PC-9 (cell line): ENCODE data around the gene UGT1A3. TPM values are rescaled to one million over a fixed set of nuclear protein-coding genes. Genes with fewer than 3 reads are reported as not detected.

Source experiments
- BruUV-seq: library from RNA; stranded (reverse); fragments of 400-500 nt; replicated peaks from 2 replicates; lab custom pipeline; 2021; lab: Mats Ljungman, UMichigan
- CTCF ChIA-PET: fragments of 300-600 bp; sonication (Branson Sonifier 250); formaldehyde crosslinking; loops from one replicate; lab custom pipeline; 2022; ENCODE audit warnings: antibody characterized with exemption; lab: Charles Lee
- POLR2A ChIA-PET: fragments of 300-600 bp; sonication (Branson Sonifier 250); formaldehyde crosslinking; loops from one replicate; lab custom pipeline; 2022; ENCODE audit warnings: antibody characterized with exemption; ENCODE audit not compliant: unreplicated experiment; lab: Charles Lee
- DNase-seq, 2 experiments: peaks; one replicate each; pipeline versions ENCODE4 v3.0.0 to v3.0.0-alpha.2; 2015 to 2022; ENCODE audit warnings: mixed read lengths in 1 of 2
- H2AFZ ChIP-seq: fragments of 200-600 bp; sonication (generic); 2 replicates; pipeline ENCODE4 v1.8.1; 2017; ENCODE audit warnings: antibody characterized with exemption
- H3F3A ChIP-seq: fragments of 200-600 bp; sonication (generic); 2 replicates; pipeline ENCODE4 v1.8.1; 2017; ENCODE audit warnings: antibody characterized with exemption, mild to moderate bottlenecking, low read depth; ENCODE audit not compliant: insufficient read depth
- H3K27ac ChIP-seq: fragments of 200-600 bp; sonication (generic); 2 replicates; pipeline ENCODE4 v1.6.1; 2016; ENCODE audit warnings: mixed run types
- H3K27me3 ChIP-seq: fragments of 200-600 bp; sonication (generic); 2 replicates; pipeline ENCODE4 v1.6.1; 2016; ENCODE audit warnings: low read depth, mixed run types; ENCODE audit not compliant: insufficient read depth
- H3K36me3 ChIP-seq: fragments of 200-600 bp; sonication (generic); 2 replicates; pipeline ENCODE4 v1.6.1; 2016; ENCODE audit warnings: low read depth, mixed run types
- H3K4me1 ChIP-seq: fragments of 200-600 bp; sonication (generic); replicated peaks from 2 replicates; pipeline ENCODE4 v1.6.1; 2016; ENCODE audit warnings: mixed run types; ENCODE audit not compliant: insufficient read depth
- H3K4me2 ChIP-seq: fragments of 200-600 bp; sonication (generic); 2 replicates; pipeline ENCODE4 v1.6.1; 2017; ENCODE audit warnings: mixed run types
- H3K4me3 ChIP-seq: fragments of 200-600 bp; sonication (generic); 2 replicates; pipeline ENCODE4 v1.6.1; 2016; ENCODE audit warnings: mixed run types
- H3K79me2 ChIP-seq: fragments of 200-600 bp; sonication (generic); 2 replicates; pipeline ENCODE4 v1.6.1; 2017; ENCODE audit warnings: low read depth, mixed run types
- H3K9me2 ChIP-seq: fragments of 200-600 bp; sonication (generic); 2 replicates; pipeline ENCODE4 v1.8.1; 2017; ENCODE audit warnings: mild to moderate bottlenecking; ENCODE audit not compliant: insufficient read depth
- H3K9me3 ChIP-seq: fragments of 200-600 bp; sonication (generic); 2 replicates; pipeline ENCODE4 v1.8.1; 2016; ENCODE audit warnings: low read depth; ENCODE audit not compliant: insufficient read depth
- H4K20me1 ChIP-seq: fragments of 200-600 bp; sonication (generic); 2 replicates; pipeline ENCODE4 v1.8.1; 2017; ENCODE audit not compliant: insufficient read depth
- EZH2 ChIP-seq: fragments of 200-600 bp; sonication (generic); IDR thresholded peaks from 2 replicates; pipeline ENCODE4 v1.8.0; 2017; ENCODE audit warnings: antibody characterized with exemption, low read depth
- intact Hi-C: fragments of 100-400 bp; cut with micrococcal nuclease; formaldehyde crosslinking; loops from one replicate; pipeline ENCODE4 v1.10.0; 2022; ENCODE audit not compliant: unreplicated experiment
- total RNA-seq: library from RNA; stranded (reverse); gene quantifications from 2 replicates; pipeline ENCODE4 v1.2.3, GENCODE V29; 2021
- TF ChIP-seq, protein P1 (sequence below): fragments of 200-600 bp; sonication (generic); conservative IDR thresholded peaks from 2 replicates; pipeline ENCODE4 v1.6.1; 2017; ENCODE audit warnings: mixed run types, antibody characterized with exemption, mild to moderate bottlenecking, moderate library complexity

The UGT1A3 gene
- total RNA-seq, 1 experiment from 2014 or later = 67.1 TPM

DNA sequence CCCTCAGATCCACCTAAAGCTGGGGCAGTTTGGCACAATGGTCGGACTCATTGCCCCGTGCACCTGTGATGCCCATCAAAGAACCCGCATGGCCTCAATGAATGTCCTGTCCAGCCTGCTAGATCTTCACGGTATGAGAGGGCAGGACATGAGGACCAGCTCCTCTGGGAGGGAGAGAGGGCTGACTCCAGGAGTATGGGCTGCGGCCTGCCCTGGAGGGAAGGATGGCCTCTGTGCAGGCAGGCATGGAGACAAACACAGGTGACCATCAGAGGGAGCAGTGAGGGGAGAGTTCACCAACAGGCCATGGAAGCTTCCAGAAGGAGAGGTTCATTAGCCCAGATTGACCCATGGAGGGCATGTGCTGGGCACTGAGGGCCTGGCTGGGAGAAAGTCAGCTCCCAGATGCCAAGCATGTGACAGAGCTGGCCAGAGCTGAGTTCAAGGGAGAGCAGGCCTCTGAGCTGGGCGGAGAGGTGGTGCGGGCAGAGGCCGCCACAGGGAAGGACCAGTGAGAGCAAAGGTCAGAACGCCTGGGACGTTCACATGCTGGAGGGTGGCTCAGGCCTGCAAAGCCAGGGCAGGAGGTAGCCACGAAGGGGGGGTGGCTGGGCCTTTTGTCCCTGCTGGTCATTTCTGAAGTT, 89.3 kb downstream of the UGT1A3 start:
- no peaks in the 10 kb centered on the region for H4K20me1 ChIP-seq
- no peaks in the 10 kb centered on the region for H3F3A ChIP-seq
- BruUV-seq = no TSS peak
- no peak for DNase-seq
- POLR2A ChIA-PET = interaction anchor here (0.7 kb wide), 1 partner anchor 118 kb away, joined by 3 read pairs; no protein-coding TSS in a partner anchor
- intact Hi-C loops = no loop called here
- H3K4me3 ChIP-seq = no peak overlapping the region
- no peaks in the 10 kb centered on the region for H3K4me1 ChIP-seq
- no peaks in the 10 kb centered on the region for H3K79me2 ChIP-seq
- H3K9me3 ChIP-seq = no peaks in the 10 kb centered on the region
- no peak overlapping the region for H2AFZ ChIP-seq
- TF ChIP-seq EZH2 = no peak
- TF ChIP-seq, protein P1, sequence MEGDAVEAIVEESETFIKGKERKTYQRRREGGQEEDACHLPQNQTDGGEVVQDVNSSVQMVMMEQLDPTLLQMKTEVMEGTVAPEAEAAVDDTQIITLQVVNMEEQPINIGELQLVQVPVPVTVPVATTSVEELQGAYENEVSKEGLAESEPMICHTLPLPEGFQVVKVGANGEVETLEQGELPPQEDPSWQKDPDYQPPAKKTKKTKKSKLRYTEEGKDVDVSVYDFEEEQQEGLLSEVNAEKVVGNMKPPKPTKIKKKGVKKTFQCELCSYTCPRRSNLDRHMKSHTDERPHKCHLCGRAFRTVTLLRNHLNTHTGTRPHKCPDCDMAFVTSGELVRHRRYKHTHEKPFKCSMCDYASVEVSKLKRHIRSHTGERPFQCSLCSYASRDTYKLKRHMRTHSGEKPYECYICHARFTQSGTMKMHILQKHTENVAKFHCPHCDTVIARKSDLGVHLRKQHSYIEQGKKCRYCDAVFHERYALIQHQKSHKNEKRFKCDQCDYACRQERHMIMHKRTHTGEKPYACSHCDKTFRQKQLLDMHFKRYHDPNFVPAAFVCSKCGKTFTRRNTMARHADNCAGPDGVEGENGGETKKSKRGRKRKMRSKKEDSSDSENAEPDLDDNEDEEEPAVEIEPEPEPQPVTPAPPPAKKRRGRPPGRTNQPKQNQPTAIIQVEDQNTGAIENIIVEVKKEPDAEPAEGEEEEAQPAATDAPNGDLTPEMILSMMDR = no peak
- H3K27me3 ChIP-seq = no peaks in the 10 kb centered on the region
- H3K4me2 ChIP-seq = no peak overlapping the region
- no peaks in the 10 kb centered on the region for H3K9me2 ChIP-seq
- H3K36me3 ChIP-seq = no peaks in the 10 kb centered on the region
- no peak overlapping the region for H3K27ac ChIP-seq
- CTCF ChIA-PET = no interaction called here

DNA sequence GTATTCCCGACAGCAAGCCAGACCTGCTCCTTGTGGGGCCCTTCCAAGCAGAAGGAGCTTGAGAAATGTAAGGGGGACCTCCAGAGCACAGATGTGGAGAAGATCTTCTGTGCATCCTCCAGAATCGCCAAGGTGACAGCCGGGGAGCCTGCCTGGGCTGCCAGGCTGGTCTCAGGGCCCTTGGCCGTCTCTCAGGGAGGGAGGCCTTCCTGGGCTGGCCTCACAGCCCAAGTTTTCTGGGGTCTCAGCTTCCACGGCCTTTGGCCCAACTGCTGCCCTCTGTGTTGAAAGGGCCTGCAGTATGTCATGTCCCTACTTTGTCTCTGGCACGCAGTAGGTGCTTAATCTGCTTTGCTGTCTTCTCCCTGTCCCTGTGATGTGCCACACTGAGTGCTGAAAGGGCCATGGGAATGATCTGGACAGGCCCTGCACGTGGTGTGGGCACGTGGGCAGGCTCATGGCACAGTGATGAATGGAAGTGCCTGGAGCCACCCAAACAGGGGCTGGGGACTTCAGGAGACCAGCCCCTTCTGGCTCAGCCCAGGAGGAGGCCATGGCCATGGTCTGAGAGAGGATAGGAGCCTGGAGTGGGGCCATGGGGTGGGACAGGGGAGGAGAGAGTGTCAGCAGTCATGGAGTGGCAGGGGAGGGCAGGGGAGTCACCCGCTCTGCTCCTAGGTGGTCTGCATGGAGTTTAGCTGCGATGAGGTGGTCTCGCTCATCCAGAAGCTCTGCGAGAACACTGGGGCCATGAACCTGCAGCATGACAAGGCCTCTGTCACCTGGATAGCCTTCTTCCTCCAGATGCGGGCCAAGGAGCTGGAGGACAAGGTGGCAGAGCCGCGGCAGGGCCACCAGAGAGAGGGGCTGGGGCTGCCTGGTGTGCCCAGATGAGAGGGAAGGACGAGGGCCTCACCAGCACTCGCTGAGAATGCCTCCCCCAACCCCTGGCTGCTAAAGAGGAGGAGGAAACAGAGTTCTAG, 90.1 kb downstream of the UGT1A3 start:
- Histone ChIP-seq H3K9me2 (no peaks in the 10 kb centered on the region), H4K20me1 (no peaks in the 10 kb centered on the region), H3K79me2 (no peaks in the 10 kb centered on the region), H3K9me3 (no peaks in the 10 kb centered on the region), H2AFZ (no peak overlapping the region), H3K4me2 (no peak overlapping the region), H3K27me3 (no peaks in the 10 kb centered on the region), H3K27ac (no peak overlapping the region), H3K36me3 (no peaks in the 10 kb centered on the region), H3F3A (no peaks in the 10 kb centered on the region), H3K4me3 (no peak overlapping the region), H3K4me1 (no peaks in the 10 kb centered on the region)
- no TSS peak for BruUV-seq
- ChIA-PET POLR2A (interaction anchor here (0.6 kb wide), 1 partner anchor 389 kb away, joined by 7 read pairs; no protein-coding TSS in a partner anchor), CTCF (no interaction called here)
- DNase-seq = no peak
- no peak for TF ChIP-seq EZH2
- TF ChIP-seq, protein P1 = no peak
- intact Hi-C loops = no loop called here

GRCh38 chr2:233819884-233820773, 91.3 kb downstream of the UGT1A3 start:
- no peaks in the 10 kb centered on the region for H3K27me3 ChIP-seq
- no peaks in the 10 kb centered on the region for H3K4me1 ChIP-seq
- no peak for TF ChIP-seq EZH2
- TF ChIP-seq, protein P1 = no peak
- ChIA-PET POLR2A (no interaction called here), CTCF (no interaction called here)
- H4K20me1 ChIP-seq = no peaks in the 10 kb centered on the region
- no peaks in the 10 kb centered on the region for H3K79me2 ChIP-seq
- H3K4me3 ChIP-seq = no peak overlapping the region
- no TSS peak for BruUV-seq
- H3K4me2 ChIP-seq = no peak overlapping the region
- DNase-seq = no peak
- H3K9me2 ChIP-seq = no peaks in the 10 kb centered on the region
- no peaks in the 10 kb centered on the region for H3K36me3 ChIP-seq
- intact Hi-C loops = no loop called here
- H2AFZ ChIP-seq = no peak overlapping the region
- H3F3A ChIP-seq = no peaks in the 10 kb centered on the region
- H3K9me3 ChIP-seq = no peaks in the 10 kb centered on the region
- H3K27ac ChIP-seq = no peak overlapping the region
